MG63 (cell line): Measurements from ENCODE around the gene BRSK2. TPM values are rescaled to one million over a fixed set of nuclear protein-coding genes. Genes with fewer than 3 reads are reported as not detected.
"Not testable (repeated sequence)": the region's sequence is repeated elsewhere in the genome, so short reads cannot be mapped to it uniquely, and the experiment has no call there.

Source experiments
- DNase-seq: peaks from one replicate; pipeline ENCODE4 v3.0.0-alpha.2; 2020
- H3K27me3 ChIP-seq: fragments of 250-450 bp; sonication (Bioruptor Pico); 2 replicates; pipeline ENCODE4 v1.5.1; 2020; ENCODE audit warnings: mild to moderate bottlenecking, moderate library complexity
- H3K36me3 ChIP-seq: fragments of 250-450 bp; sonication (Bioruptor Pico); 2 replicates; pipeline ENCODE4 v1.5.1; 2020; ENCODE audit warnings: mild to moderate bottlenecking, moderate library complexity
- H3K4me3 ChIP-seq: fragments of 250-450 bp; sonication (Bioruptor Pico); 2 replicates; pipeline ENCODE4 v1.5.1; 2020; ENCODE audit warnings: mild to moderate bottlenecking, moderate library complexity
- H3K9me3 ChIP-seq: fragments of 250-450 bp; sonication (Bioruptor Pico); 2 replicates; pipeline ENCODE4 v1.5.1; 2020; ENCODE audit warnings: mild to moderate bottlenecking, moderate library complexity
- total RNA-seq: library from RNA; depleted of rRNA; stranded (reverse); fragments of >200 nt; shearing (Covaris generic); gene quantifications from 2 replicates; pipeline ENCODE4 v1.2.3, GENCODE V29; 2014; ENCODE audit warnings: low replicate concordance

Gene BRSK2
- total RNA-seq, 1 experiment from 2014 or later: 6.9 TPM

DNA sequence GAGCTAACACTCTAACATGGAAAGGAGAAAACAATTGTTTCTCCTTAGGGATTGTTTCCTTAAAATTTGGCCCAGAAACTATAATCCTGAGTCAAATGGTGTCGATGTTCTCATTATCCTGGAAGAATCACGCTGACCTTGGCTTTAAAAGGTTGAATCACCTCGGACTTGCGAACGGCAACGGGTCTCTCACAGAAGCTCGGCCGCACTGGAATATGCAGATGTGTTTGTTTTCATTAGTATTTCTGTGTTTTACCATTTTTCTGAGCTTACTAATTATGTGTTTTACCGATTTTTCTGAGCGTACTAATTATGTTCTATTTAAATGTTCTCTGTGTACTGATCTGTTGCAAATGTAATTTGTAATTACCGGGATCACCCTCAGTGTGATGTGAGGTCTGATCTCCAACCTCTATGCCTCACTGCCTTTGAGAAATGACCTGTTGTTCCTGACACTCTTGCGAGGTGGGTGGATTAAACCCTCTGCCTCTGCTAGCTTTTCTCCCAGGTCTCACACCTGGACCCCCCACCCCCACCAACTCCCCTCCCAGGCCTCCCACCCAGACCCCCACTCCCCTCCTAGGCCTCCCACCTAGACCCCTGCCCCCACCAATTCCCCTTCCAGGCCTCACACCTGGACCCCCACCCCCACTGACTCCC is 38.3 kb upstream of the BRSK2 start:
- no peak for DNase-seq
- Histone ChIP-seq H3K36me3 (no peaks in the 10 kb centered on the region), H3K4me3 (no peak overlapping the region), H3K9me3 (no peaks in the 10 kb centered on the region), H3K27me3 (peaks cover 4% of the 10 kb centered on the region)

DNA sequence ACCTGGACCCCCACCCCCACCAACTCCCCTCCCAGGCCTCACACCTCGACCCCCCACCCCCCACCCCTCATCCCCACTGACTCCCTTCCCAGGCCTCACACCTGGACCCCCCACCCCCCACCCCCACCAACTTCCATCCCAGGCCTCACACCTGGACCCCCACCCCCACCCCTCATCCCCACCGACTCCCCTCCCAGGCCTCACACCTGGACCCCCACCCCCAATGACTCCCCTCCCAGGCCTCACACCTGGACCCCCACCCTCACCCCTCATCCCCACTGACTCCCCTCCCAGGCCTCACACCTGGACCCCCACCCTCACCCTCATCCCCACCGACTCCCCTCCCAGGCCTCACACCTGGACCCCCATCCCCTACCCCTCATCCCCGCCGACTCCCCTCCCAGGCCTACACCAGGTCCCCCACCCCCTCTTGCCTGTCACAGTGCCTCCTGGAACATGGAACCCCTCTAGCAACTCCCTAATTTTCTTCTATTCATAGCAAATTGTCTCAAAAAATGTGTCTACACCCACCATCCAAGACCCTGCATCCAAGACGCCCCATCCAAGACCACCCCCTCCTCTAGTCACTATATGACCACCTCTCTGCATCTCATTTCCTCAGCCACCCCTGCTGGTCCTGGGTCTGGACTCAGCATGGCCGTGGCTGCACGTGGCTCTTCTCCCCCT is 36.9 kb upstream of the BRSK2 start:
- Histone ChIP-seq H3K36me3 (no peaks in the 10 kb centered on the region), H3K27me3 (peaks cover 11% of the 10 kb centered on the region), H3K9me3 (no peaks in the 10 kb centered on the region), H3K4me3 (no peak overlapping the region)
- no peak for DNase-seq

DNA sequence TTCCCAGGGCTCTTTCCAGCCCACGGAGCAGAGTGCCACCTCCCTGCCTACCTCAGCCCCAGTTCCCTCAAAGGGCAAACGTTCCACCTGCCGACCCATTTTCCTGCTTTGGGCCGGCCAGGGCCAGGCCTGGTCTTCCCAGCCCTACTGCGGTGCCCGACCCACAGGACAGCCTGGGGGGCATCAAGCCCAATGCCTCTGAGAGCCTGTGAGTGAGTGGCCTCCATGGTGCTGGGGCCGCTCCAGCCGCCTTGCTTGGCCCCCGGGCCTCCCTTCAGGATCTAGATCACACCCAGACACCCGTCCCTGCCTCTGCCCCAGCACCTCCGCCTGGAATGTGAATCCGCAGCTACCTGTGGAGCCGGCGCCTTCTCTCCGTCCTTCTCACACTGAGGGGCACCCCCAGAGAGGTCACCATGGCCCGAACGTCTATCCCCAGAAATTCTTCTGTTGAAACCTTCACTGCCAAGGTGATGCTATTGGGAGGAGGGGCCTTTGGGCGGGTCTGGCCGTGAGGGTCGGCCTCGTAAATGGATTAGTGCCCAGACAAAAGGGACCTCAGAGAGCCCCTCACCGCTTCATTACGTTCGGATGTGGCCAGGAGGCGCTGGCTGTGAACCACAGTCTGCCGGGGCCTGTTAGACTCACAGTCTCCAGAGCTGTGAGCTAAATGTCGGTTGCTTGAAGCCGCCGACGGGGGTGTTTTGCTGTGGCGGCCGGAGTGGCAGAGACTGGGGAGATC is 36.2 kb upstream of the BRSK2 start:
- no peaks in the 10 kb centered on the region for H3K9me3 ChIP-seq
- H3K36me3 ChIP-seq: no peaks in the 10 kb centered on the region
- H3K4me3 ChIP-seq: no peak overlapping the region
- DNase-seq: no peak
- peaks cover 11% of the 10 kb centered on the region for H3K27me3 ChIP-seq

DNA sequence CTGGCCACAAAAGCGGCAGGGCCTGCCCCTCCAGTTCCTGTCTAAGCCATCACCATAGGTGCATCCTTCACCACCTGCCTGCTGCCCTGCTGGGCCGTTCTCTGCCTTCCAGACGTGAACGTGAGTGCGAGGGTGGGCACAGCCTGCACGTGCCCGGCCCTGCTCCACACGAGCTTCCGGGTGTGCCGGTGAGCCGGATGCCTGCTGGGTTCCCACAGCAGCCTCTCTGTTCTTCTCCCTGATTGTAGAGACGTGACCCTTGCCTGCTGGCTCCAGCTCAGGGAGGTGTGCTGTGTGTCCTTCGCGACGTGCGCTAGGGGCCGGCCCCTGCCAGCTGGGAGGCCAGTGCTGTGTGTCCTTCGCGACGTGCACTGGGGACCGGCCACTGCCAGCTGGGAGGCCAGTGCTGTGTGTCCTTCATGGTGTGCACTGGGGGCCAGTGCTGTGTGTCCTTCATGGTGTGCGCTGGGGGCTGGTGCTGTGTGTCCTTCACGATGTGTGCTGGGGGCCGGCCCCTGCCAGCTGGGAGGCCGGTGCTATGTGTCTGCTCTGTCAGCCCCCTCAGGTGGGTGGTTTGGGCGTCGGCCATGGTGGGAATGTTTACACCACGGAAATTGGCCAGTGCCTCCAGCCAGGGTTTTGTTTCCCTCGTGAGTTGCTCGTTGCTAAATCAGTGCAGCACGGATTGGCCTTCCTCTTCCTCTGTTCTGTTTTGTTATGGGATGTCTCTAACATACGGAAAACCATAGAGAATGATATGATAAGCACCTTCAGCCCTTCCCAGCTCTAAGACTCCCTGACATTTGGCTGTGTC is 35.4 kb upstream of the BRSK2 start:
- H3K36me3 ChIP-seq: no peaks in the 10 kb centered on the region
- no peak overlapping the region for H3K4me3 ChIP-seq
- H3K27me3 ChIP-seq: peaks cover 11% of the 10 kb centered on the region
- no peak for DNase-seq
- no peaks in the 10 kb centered on the region for H3K9me3 ChIP-seq

DNA sequence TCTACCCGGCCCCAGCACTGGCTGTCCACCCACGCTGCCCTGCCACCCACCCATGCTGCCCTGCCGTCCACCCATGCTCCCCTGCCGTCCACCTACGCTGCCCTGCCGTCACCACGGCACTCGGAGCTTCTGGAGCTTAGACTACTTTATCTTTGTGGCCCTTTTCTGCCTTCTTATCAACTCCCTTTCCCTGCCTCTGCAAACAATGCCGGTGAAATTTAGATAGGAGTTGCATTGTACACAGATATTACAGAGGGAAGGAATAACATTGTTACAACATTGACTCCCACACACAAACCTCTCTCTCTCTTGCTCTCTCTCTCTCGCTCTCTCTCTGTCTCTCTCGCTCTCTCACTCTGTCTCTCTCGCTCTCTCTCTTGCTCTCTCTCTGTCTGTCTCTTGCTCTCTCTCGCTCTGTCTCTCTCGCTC is 33.7 kb upstream of the BRSK2 start:
- H3K9me3 ChIP-seq: no peaks in the 10 kb centered on the region
- DNase-seq: no peak
- no peaks in the 10 kb centered on the region for H3K36me3 ChIP-seq
- peaks cover 11% of the 10 kb centered on the region for H3K27me3 ChIP-seq
- H3K4me3 ChIP-seq: no peak overlapping the region

DNA sequence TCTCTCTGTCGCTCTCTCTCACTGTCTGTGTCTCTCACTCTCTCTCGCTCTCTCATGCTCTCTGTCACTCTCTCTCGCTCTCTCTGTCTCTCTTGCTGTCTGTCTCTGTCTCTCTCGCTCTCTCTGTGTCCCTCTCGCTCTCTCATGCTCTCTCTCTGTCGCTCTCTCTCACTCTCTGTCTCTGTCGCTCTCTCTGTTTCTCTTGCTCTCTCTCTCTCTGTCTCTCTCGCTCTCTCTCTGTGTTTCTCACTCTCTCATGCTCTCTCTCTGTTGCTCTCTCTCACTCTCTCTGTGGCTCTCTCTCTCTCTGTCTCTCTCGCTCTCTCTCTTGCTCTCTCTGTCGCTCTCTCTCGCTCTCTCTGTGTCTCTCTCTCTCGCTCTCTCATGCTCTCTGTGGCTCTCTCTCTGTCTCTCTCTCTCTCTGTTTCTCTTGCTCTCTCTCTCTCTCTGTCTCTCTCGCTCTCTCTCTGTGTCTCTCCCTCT is 33.2 kb upstream of the BRSK2 start:
- no peaks in the 10 kb centered on the region for H3K9me3 ChIP-seq
- H3K27me3 ChIP-seq: peaks cover 11% of the 10 kb centered on the region
- no peak overlapping the region for H3K4me3 ChIP-seq
- DNase-seq: no peak
- H3K36me3 ChIP-seq: no peaks in the 10 kb centered on the region

DNA sequence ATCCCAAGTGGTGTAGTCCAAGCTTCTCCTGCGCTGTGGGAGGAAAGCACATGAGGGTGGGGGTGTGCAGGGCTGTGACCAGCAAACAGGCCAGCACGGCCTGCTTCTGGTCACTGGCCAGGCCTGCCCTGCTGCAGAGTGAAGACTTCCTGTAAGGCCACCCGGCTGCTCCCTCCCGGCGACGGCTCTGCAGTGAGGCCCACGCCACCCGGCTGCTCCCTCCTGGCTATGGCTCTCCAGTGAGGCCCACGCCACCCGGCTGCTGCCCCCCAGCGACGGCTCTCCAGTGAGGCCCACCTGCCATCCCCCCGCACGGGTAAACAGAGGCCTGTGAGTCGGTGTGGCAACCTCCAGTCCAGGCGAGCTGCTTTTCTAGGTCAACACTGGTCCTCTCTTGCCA is 31.4 kb upstream of the BRSK2 start:
- Histone ChIP-seq H3K36me3 (no peaks in the 10 kb centered on the region), H3K27me3 (peaks cover 13% of the 10 kb centered on the region), H3K9me3 (no peaks in the 10 kb centered on the region), H3K4me3 (no peak overlapping the region)
- no peak for DNase-seq

DNA sequence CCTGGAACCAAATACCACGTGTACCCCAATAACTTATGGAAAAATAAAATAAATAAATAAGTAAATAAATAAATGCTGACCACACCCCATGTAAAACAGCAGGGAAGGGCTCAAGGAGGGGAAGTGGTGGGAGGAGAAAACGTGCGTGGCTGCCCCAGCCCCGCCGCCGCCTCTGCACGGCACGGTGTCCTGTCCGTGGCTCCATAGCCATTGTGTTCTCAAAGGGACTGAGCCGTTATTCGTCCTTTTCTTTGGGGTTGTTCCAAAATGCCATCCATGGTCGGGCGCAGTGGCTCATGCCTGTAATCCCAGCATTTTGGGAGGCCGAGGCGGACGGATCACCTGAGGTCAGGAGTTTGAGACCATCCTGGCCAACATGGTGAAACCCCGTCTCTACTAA is 30.8 kb upstream of the BRSK2 start:
- not testable (repeated sequence) for H3K4me3 ChIP-seq, DNase-seq, H3K9me3 ChIP-seq, H3K36me3 ChIP-seq
- peaks cover 20% of the 10 kb centered on the region for H3K27me3 ChIP-seq

DNA sequence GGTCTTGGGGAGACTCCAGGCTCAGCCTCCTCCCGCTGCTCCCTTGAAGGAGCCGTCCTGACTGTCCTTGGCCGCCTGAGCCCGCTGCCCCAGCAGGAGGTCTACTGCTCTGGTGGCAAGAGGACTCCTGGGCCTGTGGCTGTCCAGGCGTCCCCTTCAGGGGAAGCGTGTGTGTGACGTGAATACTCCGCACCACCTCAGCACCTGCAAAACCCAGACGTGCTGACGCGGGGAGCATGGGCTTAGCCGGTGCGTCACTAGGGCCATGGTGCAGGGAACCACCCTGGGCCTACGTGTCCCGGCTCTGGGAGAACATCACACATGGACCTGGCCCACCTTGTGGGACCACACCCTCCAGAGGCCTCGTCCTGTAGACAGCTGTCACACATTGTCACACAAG is 30.2 kb upstream of the BRSK2 start:
- Histone ChIP-seq H3K4me3 (no peak overlapping the region), H3K36me3 (no peaks in the 10 kb centered on the region), H3K9me3 (no peaks in the 10 kb centered on the region), H3K27me3 (peaks cover 21% of the 10 kb centered on the region)
- DNase-seq: no peak

DNA sequence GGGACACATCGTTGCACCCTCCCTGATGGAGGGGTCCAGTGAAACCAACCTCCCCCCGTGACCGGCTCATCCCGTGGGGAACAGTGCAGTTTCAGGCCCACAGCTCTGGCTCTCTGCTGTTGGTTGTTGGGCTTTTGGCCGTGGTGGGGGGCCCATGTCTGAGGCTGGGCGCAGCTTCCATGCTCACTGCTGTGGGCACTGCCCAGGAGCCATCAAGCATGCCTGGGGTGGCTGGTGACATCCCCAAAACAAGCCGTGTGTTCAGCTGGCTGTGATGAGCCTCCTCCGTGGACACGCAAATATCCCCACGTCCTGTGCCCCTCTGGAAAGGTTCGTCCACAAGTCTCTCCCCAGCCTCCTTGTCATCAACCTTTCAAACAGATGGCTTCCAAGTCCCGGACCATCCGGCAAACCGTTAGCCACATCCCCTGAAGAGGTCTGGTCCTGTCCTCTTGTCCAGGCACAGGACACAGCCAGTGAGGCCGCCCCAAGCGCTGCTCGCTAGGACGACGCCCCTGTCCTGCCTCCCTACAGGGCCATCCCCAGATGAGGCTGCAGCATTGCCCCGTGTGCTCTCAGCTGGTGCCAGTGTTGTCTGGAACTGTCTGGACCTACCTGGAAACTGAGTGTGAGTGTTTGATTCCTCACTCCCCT is 29.4 kb upstream of the BRSK2 start:
- H3K4me3 ChIP-seq: no peak overlapping the region
- no peaks in the 10 kb centered on the region for H3K9me3 ChIP-seq
- no peaks in the 10 kb centered on the region for H3K36me3 ChIP-seq
- DNase-seq: no peak
- H3K27me3 ChIP-seq: peaks cover 21% of the 10 kb centered on the region

DNA sequence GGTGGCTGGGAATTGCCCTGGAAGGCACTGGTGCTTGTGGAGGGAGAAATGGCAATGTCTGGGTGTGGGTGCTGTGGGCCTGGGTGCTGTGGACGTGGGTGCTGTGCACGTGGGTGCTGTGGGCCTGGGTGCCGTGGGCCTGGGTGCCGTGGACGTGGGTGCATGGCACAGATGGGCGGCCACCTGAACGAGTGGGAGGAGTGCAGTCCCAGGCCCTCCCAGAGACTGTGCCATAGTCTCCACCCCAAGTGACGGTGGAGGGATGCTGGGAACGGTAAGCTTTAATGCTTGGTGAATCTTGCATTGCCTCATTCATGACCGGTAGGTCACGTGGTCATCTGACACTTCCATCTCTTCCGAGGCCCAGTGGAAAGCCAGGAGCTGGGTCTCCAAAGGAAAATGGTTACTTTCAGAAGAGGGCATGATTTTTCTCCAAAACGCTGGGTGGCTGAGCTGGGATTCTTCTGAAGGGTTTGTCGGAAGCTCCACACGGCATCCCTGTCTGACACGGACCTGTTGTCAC is 28.8 kb upstream of the BRSK2 start:
- Histone ChIP-seq H3K36me3 (no peaks in the 10 kb centered on the region), H3K9me3 (no peaks in the 10 kb centered on the region), H3K4me3 (no peak overlapping the region), H3K27me3 (peaks cover 20% of the 10 kb centered on the region)
- no peak for DNase-seq

DNA sequence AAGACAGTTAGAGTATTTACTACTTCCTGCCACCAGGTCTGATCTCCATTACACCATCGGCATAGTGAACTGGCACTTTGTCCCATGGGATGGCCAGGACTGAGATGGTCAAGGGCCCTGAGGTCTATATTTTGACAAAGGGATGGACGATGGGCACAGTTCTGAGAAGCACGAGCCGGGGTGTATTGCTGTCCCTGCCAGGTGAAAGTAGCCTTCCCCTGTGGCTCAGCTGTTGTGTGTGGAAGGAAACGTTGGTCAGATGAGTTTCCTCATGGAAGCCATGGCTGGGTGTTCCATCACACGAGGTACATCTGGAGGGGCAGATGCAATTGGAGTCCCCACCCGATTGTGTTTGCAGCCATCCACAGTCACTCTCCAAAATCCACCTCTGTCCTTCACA is 27.9 kb upstream of the BRSK2 start:
- no peak overlapping the region for H3K4me3 ChIP-seq
- H3K9me3 ChIP-seq: peaks cover 4% of the 10 kb centered on the region

DNA sequence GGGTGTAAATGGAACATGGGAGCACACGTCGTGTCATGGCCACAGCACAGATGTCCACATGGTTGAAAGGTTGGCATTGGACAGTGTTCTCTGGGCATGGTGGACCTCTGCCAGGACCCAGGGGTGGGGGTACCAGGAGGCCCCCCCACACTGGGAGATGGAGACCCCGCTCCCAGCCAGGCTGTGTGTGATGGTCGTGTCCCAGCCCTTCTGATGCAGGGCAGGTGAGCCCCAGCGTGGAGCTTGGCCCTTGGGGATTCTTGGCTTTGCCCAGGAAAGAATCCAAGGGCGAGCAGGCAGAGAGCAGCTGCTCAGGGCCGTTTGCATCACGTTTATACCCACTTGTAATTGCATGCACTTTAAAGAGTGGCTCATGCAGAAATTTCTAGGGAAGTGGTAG is 22.0 kb upstream of the BRSK2 start:
- Histone ChIP-seq H3K36me3 (no peaks in the 10 kb centered on the region), H3K27me3 (peaks cover 10% of the 10 kb centered on the region; the same call in 1 of the 2 replicates), H3K9me3 (peaks cover 4% of the 10 kb centered on the region), H3K4me3 (no peak overlapping the region)
- DNase-seq: no peak

More for the DNA sequence above, 27.9 kb upstream of the BRSK2 start:
- DNase-seq: no peak
- Histone ChIP-seq H3K36me3 (no peaks in the 10 kb centered on the region), H3K27me3 (peaks cover 12% of the 10 kb centered on the region; the same call in 1 of the 2 replicates)

DNA sequence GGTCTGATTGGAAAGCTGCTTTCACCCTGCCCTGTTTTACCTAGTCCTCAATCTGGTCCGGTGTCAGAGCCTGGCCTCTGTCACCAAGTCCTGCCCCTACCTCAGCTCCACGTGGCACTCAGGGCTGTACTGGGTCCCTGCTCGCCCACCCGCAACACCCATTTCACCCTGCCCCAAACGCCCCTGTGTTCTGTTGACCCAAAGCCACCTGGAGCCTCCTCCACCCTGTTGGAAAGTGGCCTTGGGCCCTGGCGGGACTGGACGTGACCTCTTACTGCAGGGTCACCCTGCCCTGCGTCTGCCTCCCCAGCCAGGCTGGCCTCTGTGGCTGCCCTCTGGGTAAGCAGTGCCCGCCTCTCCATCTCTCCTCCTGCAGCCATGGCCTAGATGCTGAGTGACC is 21.5 kb upstream of the BRSK2 start:
- peaks cover 4% of the 10 kb centered on the region for H3K9me3 ChIP-seq
- peaks cover 8% of the 10 kb centered on the region; the same call in 1 of the 2 replicates for H3K27me3 ChIP-seq
- H3K36me3 ChIP-seq: no peaks in the 10 kb centered on the region
- no peak for DNase-seq
- no peak overlapping the region for H3K4me3 ChIP-seq

DNA sequence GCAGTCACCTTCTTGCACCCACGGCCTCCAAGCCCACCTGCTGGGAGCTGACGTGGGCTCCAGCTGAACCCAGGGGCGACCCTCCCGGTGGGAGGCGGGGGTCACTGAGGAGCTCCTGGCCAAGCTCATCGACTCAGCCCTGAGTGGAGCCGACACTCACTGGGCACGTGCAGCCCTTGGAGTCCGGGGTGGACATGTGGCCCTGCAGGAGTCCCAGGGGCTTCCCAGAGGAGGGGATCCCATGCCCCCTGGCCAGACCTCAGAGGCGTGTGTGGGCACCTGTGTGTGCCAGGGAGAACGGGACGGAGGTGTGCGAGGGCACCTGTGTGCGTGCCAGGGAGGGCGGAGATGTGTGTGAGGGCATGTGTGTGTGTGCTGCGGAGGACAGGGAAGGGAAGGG is 20.8 kb upstream of the BRSK2 start:
- no peak for DNase-seq
- peaks cover 4% of the 10 kb centered on the region for H3K9me3 ChIP-seq
- H3K27me3 ChIP-seq: peaks cover under 1% of the 10 kb centered on the region; the same call in 1 of the 2 replicates
- no peak overlapping the region for H3K4me3 ChIP-seq
- H3K36me3 ChIP-seq: no peaks in the 10 kb centered on the region

DNA sequence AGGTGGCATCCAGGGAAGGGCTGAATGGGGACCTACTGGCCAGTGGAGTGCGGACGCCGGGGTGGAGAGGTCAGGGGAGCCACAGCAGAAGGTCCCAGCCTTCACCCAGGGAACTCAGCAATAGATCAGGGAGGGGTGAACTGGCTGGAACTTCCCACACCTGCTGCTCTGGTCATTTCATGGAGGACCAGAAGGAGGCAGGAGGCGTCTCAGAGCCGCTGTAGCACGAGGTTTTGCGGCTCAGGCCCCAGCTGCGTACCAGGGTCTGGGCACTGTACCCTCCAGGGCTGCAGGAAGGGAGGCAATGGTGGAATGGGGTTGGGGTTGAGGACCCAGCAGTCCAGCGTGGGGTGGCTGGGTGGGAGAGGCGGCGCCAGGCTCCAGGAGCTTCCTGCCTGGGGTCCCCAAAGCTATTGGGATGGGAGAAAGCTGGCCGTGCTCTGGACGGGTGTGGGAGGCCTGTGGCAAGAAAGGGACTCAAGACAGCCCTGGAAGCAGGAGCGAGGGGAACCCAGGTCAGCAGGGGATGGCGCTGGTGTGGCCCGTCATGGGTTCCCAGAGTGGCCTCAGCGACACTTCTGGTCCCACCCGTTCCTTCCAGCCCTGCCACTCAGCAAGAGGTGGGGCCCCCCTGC is 20.2 kb upstream of the BRSK2 start:
- Histone ChIP-seq H3K27me3 (no peaks in the 10 kb centered on the region), H3K9me3 (peaks cover 4% of the 10 kb centered on the region), H3K4me3 (no peak overlapping the region), H3K36me3 (no peaks in the 10 kb centered on the region)
- no peak for DNase-seq
